Body of pancreas (tissue), 4 donors: ENCODE results near the gene GET3.

Experiments
- POLR2A ChIP-seq, 3 donors: fragments of 450-650 bp; IDR thresholded peaks; one replicate each; pipeline ENCODE4 v1.6.1; 2016; ENCODE audit warnings: antibody characterized with exemption in 3 of 3, mild to moderate bottlenecking in 2 of 3
- TF ChIP-seq, protein P1 (sequence below), 7 experiments: fragments of 450-650 bp in 4 of 7; fragments of 200-600 bp in 3 of 7; sonication (generic) in 3 of 7; IDR thresholded peaks; one replicate each; pipeline ENCODE4 v1.5.1; 2016 to 2019; ENCODE audit warnings: antibody characterized with exemption in 7 of 7

DNA sequence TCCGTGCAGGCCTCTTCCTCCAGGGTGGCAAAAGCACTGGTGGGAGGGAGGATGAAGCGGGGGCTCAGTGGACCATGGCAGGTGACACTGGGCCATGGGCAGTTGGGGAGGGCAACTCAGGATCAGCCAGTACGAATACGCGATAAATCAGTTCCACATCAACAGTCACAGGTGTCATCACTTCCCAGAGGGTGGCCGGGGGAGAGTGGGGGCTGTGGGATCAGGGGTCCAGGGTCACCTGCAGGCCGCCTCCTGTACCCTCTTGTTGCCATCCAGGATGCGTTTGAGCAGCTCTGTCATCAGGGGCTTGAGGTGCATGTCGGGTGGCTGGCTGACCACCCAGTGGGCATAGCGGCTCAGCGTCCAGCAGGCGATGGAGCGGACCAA is 31.0 kb upstream of the GET3 start:
- TF ChIP-seq, protein P1, sequence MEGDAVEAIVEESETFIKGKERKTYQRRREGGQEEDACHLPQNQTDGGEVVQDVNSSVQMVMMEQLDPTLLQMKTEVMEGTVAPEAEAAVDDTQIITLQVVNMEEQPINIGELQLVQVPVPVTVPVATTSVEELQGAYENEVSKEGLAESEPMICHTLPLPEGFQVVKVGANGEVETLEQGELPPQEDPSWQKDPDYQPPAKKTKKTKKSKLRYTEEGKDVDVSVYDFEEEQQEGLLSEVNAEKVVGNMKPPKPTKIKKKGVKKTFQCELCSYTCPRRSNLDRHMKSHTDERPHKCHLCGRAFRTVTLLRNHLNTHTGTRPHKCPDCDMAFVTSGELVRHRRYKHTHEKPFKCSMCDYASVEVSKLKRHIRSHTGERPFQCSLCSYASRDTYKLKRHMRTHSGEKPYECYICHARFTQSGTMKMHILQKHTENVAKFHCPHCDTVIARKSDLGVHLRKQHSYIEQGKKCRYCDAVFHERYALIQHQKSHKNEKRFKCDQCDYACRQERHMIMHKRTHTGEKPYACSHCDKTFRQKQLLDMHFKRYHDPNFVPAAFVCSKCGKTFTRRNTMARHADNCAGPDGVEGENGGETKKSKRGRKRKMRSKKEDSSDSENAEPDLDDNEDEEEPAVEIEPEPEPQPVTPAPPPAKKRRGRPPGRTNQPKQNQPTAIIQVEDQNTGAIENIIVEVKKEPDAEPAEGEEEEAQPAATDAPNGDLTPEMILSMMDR (IDR thresholded peaks at IDR 0.05) = no peak
- TF ChIP-seq POLR2A (IDR thresholded peaks at IDR 0.05) = no peak
